ENCODE data around the gene GABPA.

The GABPA gene

GRCh38 chr21:25818551-25818950 is 83.8 kb downstream of the GABPA start:
- no peak for TF ChIP-seq INSM2 (tag by site-specific recombination; IDR thresholded peaks at IDR 0.05)
- no peak for TF ChIP-seq ZNF692 (tag by site-specific recombination; IDR thresholded peaks at IDR 0.05)
- TF ChIP-seq ZNF350 (tag by site-specific recombination; IDR thresholded peaks at IDR 0.05) = no peak
- Histone ChIP-seq H3K4me3 (ENCODE audit: low read depth, low read length) (no peak overlapping the region), H3K36me3 (ENCODE audit: control insufficient read depth in 2 of 2, insufficient read depth in 1 of 2, low read length in 2 of 2) (no peaks in the 10 kb centered on the region), H3K4me1 (ENCODE audit: control insufficient read depth, insufficient read depth, low read length) (no peaks in the 10 kb centered on the region), H3K9me3 (ENCODE audit: control insufficient read depth, insufficient read depth, low read depth, low read length) (no peaks in the 10 kb centered on the region), H3K27ac (ENCODE audit: extremely low read depth, low read depth, low read length) (no peak overlapping the region)
- CTCF ChIA-PET = interaction anchor here (6.2 kb wide), 1 partner anchor 17 kb away, joined by 31 read pairs; no protein-coding TSS in a partner anchor
- POLR2A ChIA-PET = interaction anchor here (0.7 kb wide), 1 partner anchor 46 kb away, joined by 3 read pairs; no protein-coding TSS in a partner anchor

Data from HEK293 (cell line).